Hypothalamus (tissue), 51 donors: ENCODE data around the gene LRRC8A.
"Not testable (repeated sequence)": the region's sequence is repeated elsewhere in the genome, so short reads cannot be mapped to it uniquely, and the experiment has no call there.

Experiments used
- DNase-seq, 51 donors: peaks; one replicate each; lab custom pipeline; 2025; lab: John Stamatoyannopoulos, UW

Gene LRRC8A

GRCh38 chr9:128945798-128946501 is 64.0 kb downstream of the LRRC8A start:
- no peak for DNase-seq

GRCh38 chr9:128946571-128947276 is 64.8 kb downstream of the LRRC8A start:
- peak in 20 of 51 donors; percentile 33 to 67 (median 54) for DNase-seq

- peak in 1 of 51 donors; percentile 49 for DNase-seq
Measured at GRCh38 chr9:128947277-128947526, 65.3 kb downstream of the LRRC8A start.

- peak; percentile 77 to 98 (median 93) for DNase-seq
Measured at GRCh38 chr9:128947527-128948301, 65.8 kb downstream of the LRRC8A start, which contains the start of the genes DOLK and NUP188. DOLK (minus strand) TSS chr9:128947603; CDS start chr9:128947303, 300 bp downstream. NUP188 (plus strand) TSS chr9:128947699; CDS start chr9:128947720, 21 bp downstream.

GRCh38 chr9:128961403-128961802 is 79.5 kb downstream of the LRRC8A start:
- DNase-seq, result not testable (repeated sequence)
